HG03039 (cell line): ENCODE data around the gene PLXDC2.
"Not testable (repeated sequence)": the region's sequence is repeated elsewhere in the genome, so short reads cannot be mapped to it uniquely, and the experiment has no call there.

ENCODE experiments used
- ATAC-seq: cut with Tn5 transposase; IDR thresholded peaks from one replicate; pipeline ENCODE4 v1.9.1; 2021; ENCODE audit warnings: mild to moderate bottlenecking, moderate library complexity; ENCODE audit not compliant: unreplicated experiment

PLXDC2 gene

DNA sequence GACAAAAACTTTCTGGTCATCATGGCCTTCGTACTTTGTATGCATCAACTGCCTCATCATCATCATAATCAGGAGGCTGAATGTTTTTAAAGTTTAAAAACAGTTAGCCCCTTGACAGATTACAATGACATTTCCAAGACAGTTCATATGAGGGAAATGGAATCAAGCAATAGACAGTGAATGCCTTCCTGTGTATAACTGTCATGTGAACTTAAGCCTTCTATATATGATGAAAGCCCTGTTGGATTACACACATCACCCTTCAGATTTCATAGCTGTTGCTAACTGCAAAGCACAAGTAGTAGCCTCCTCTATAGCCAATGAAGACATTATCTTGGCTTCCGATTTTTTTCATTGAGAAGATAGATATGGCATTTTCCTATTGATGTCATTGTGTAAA, 154.0 kb downstream of the PLXDC2 start:
- ATAC-seq, result no peak

DNA sequence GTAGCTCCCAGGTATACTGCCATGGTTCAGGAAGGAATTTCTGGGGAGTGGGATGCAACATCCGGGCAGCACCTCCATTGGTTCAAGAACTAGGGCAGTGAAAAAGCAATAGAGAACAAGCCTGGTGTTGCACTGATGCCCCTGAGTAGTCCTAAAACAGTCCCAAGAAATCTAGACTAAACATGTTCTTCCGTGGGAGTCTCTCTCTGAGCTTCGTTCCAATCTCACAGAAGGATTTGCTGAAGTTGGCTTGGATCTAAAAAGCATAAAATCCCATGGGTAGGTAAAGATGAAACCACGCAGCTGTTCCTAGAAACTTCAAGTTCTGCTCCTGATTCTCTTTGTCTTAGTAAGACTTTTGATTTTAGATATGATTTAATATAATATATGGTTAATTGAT, 154.5 kb downstream of the PLXDC2 start:
- ATAC-seq, result no peak

DNA sequence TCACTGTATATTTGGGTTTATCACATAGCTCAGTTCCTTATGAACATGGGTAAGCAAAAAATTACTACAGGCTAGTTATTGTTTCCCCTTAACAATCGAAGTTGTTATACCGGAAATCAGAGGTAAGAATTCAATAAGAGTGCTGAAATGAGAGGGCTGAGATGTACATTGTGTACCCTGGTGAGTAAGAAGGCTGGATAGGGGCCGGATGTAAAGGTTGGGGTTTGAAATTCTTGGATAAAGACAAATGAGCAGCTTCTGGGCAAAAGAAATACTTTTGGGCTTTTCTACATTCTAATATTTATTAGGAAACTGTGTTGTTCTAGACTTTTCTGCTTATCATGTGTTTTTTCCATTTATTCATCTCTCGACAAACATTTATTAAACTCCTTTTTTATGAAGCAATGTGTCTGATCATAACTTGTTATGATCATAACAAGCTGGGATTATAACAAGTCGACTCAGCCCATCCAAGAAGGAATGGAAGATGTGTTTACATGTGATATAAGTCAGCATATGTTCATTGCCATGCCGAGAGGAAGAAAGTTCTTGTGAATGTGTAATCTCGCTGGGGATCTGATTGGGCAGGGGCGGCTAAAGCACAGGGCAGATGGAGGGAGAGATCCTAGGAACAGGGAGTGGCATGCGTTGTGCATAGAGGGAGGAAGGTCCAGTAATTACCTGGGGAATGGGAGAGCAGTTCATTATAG, 155.3 kb downstream of the PLXDC2 start:
- no peak for ATAC-seq

GRCh38 chr10:19974138-19974537, 157.9 kb downstream of the PLXDC2 start:
- ATAC-seq, result no peak

GRCh38 chr10:19974554-19974953, 158.3 kb downstream of the PLXDC2 start:
- ATAC-seq, result no peak

DNA sequence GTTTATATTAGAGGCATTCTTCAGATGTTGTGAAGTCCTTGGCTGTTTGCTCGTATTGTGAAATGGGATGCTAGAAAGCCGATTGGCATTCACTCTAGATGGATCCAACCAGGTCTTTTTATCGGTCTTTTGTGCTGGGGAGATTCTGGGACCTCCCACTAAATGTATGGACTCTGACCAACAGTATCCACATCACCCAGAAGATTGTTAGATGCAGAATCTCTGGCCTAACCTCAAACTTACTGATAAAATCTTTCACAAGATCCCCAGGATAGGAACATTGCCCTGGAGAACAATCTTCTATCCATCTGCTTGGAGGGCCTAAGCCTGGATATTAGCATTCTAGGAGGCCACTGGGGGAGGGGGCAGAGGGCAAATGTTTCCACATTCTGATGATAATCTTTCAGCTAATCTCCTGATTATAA, 160.9 kb downstream of the PLXDC2 start:
- no peak for ATAC-seq

GRCh38 chr10:19979628-19980027, 163.4 kb downstream of the PLXDC2 start:
- no peak for ATAC-seq

GRCh38 chr10:19983880-19984565, 167.8 kb downstream of the PLXDC2 start:
- no peak for ATAC-seq

- ATAC-seq, result no peak
These were observed 169.5 kb downstream of the PLXDC2 start for GRCh38 chr10:19985745-19986144.

- ATAC-seq, result no peak
These were observed 170.4 kb downstream of the PLXDC2 start for GRCh38 chr10:19986591-19986990.

DNA sequence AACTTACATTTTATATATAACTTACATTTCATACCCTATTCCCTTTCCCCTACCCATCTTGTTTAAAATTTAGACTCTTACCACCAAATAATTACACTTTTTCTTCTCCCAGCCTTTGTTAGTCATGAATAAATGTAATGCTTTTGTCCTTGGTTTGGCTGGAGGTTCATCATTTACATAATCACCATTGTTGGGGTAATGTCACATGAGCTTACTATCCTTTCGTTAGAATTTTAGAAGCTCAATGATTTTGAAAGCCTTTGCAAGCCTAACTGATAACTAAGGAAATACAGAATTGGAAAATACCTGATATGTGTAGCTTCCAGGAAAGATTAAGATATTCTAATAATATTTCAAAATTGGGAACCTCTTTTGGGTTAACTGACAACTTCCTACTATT, 171.7 kb downstream of the PLXDC2 start:
- ATAC-seq, result no peak

DNA sequence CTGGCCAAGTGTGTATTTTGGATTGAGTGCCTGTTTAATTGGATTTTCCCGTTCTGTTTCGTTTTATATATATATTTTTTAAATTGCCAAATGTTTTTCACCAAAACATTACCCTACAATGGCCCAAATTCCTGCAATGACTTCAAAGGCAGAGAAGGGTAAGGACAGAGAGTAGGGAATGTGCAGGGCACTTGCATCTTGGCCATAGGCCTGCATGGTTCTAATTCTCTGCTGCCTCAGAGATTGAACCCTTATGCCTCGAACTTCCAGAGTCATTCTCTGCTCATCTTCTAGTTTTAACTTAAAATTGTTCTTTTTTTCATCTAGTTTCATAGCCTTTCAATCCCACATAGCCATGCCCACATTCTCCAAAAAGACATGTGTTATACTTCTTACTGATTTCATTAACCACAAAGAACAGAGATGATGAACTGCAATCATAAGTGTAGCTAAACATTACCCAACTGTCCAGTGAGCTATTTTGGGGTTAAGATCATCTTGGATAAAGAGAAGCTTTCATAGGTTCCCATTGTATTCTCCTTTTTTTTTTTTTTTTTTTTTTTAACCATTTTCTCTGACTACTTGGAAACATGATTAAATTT, 177.6 kb downstream of the PLXDC2 start:
- no peak for ATAC-seq

DNA sequence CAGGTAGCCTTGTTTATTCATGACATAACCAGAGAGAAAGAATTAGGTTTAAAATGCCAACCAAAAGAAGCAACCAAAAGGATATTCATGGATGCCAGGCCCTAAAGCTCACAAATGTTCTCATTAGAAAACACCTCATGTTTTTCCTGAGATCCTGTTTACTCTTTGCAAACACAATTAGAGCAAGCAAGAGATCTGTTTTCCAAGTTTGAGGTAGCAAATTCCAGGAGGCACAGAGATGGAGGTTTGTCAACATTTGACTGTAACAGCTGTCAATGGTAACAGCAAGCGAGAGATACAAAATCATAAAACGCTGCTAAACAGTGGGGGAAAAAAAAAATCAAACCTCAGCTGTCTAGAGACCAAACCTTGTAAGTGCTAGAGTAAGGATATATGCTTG, 182.2 kb downstream of the PLXDC2 start:
- no peak for ATAC-seq

DNA sequence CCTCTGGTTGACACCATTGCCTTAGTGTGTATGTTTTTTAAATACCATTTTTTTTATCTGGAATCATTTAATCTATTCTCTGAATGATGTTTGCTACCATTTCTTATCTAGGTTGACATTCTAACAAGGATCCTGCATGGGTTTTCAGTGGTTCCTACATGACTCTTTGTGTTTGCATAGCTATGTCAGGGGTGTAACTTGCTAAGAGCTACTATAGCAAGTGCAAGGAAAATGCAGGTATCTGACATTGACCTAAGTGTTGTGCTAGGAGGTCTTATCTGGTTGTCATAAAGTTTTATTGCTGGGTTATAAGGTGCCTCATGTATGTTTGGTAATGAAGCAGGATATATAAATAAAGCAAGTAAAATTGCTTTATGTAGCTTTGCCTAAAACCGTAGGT, 183.2 kb downstream of the PLXDC2 start:
- ATAC-seq, result no peak

GRCh38 chr10:20002026-20002425, 185.8 kb downstream of the PLXDC2 start:
- not testable (repeated sequence) for ATAC-seq

- no peak for ATAC-seq
These were observed 186.4 kb downstream of the PLXDC2 start for GRCh38 chr10:20002657-20003056.

GRCh38 chr10:20004087-20004523, 187.9 kb downstream of the PLXDC2 start:
- peak; percentile 31 for ATAC-seq

DNA sequence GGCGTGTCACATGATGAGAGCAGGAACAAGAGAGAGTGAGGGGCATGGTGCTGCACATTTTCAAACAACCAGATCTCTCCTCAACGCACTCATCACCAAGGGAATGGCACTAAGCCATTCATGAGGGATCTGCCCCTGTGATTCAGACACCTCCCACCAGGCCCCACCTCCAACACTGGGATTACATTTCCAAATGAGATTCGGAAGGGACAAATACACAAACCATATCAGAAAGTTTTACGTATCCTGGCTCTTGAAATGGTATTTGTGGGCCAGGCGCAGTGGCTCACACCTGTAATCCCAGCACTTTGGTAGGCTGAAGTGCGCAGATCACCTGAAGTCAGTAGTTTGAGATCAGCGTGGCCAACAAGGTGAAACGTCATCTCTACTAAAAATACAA, 189.4 kb downstream of the PLXDC2 start:
- ATAC-seq, result no peak

DNA sequence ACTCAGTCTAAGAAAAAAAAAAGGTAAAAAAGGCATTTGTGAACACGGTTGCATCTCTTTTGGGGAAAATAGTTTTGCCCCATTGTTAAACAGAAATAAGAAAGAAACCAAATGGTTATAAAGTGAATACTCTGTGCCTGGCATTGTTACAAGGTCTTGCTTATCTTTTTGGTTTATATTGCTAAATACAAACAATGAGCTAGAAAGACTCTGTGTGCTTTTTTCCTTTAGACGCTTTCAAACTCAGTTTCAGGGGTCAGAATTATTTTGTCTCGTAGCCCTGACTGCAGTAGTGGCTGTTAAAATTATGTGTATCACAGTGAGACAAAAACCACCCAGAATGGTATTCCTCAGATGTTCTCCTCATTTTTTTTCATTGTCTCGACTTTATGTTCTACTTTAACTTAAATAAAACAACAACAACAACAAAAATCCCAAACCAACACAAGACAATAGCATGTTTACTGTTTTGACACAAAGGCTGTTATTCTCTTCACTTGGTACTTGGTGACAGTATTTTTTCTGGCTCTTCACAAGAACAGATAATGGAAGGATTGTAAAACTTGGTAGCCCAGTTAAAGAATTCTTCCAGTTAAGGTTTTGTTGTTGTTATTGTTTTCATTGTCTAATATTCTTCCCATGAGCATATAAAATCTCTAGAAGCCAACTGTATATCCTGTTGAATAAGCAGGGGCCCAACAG, 190.1 kb downstream of the PLXDC2 start:
- no peak for ATAC-seq

- no peak for ATAC-seq
These were observed 191.2 kb downstream of the PLXDC2 start for GRCh38 chr10:20007426-20007825.

- ATAC-seq, result no peak
These were observed 197.9 kb downstream of the PLXDC2 start for GRCh38 chr10:20013991-20014750.
